GM12878 (cell line): Measurements from ENCODE around the gene TSHZ2. TPM values are rescaled to one million over a fixed set of nuclear protein-coding genes. Genes with fewer than 3 reads are reported as not detected.

Experiments used
- ATAC-seq: fragments of 200-7000 bp; cut with Tn5 transposase; 3 replicates; pipeline ENCODE4 v1.9.1; 2020; ENCODE audit warnings: mild to moderate bottlenecking, moderate library complexity
- BruUV-seq: library from RNA; stranded (reverse); fragments of 400-500 nt; replicated peaks from 2 replicates; lab custom pipeline; 2021; lab: Mats Ljungman, UMichigan
- CTCF ChIA-PET: fragments of 300-600 bp; sonication (Branson Sonifier 250); formaldehyde crosslinking; extraction: SDS; loops from one replicate; lab custom pipeline; 2021; ENCODE audit warnings: inconsistent platforms; lab: Yijun Ruan, JAX
- POLR2A ChIA-PET: fragments of 350-600 bp; formaldehyde crosslinking; extraction: SDS; loops from one replicate; lab custom pipeline; 2021; ENCODE audit warnings: inconsistent platforms; lab: Charles Lee
- RAD21 ChIA-PET: fragments of 300-600 bp; sonication (Branson Sonifier 250); formaldehyde crosslinking; loops from one replicate; lab custom pipeline; 2023; ENCODE audit warnings: antibody characterized with exemption; ENCODE audit not compliant: unreplicated experiment; lab: Charles Lee
- SMC1A ChIA-PET: fragments of 300-600 bp; sonication (Branson Sonifier 250); formaldehyde crosslinking; loops from one replicate; lab custom pipeline; 2023; ENCODE audit not compliant: unreplicated experiment, uncharacterized antibody; lab: Charles Lee
- DNase-seq: peaks from one replicate; pipeline ENCODE4 v3.0.0-alpha.2; 2011; ENCODE audit warnings: low read depth, low spot score
- FAIRE-seq: peaks from 3 replicates; lab custom pipeline; 2011; peaks lifted over from hg19 to GRCh38; lab: Jason Lieb, UNC
- H2AFZ ChIP-seq: 2 replicates; pipeline ENCODE4 v1.6.0; 2011; ENCODE audit warnings: low read depth, low read length, control low read depth; ENCODE audit not compliant: control insufficient read depth
- H3K27ac ChIP-seq: 2 replicates; pipeline ENCODE4 v1.5.1; 2011; ENCODE audit warnings: control low read depth; ENCODE audit not compliant: control insufficient read depth, insufficient read depth
- H3K27me3 ChIP-seq, 2 experiments: replicated peaks in 1 of 2; 2 replicates each; pipeline versions ENCODE4 v1.6.0 to v1.6.1; 2011; ENCODE audit warnings: low read length in 1 of 2; ENCODE audit not compliant: control insufficient read depth in 2 of 2, insufficient read depth in 2 of 2
- H3K36me3 ChIP-seq, 2 experiments: 2 replicates each; pipeline ENCODE4 v1.5.1; 2011; ENCODE audit warnings: low read length in 1 of 2; ENCODE audit not compliant: control insufficient read depth in 2 of 2, insufficient read depth in 2 of 2
- H3K4me1 ChIP-seq: 2 replicates; pipeline ENCODE4 v1.6.1; 2011; ENCODE audit warnings: mild to moderate bottlenecking, low read length, moderate library complexity, mixed read lengths; ENCODE audit not compliant: control insufficient read depth, insufficient read depth
- H3K4me2 ChIP-seq: 2 replicates; pipeline ENCODE4 v1.6.0; 2011; ENCODE audit warnings: control low read depth; ENCODE audit not compliant: control insufficient read depth, insufficient read depth
- H3K4me3 ChIP-seq: fragments of 200-600 bp; sonication (generic); 2 replicates; pipeline ENCODE4 v1.5.1; 2016
- H3K79me2 ChIP-seq: 2 replicates; pipeline ENCODE4 v1.6.0; 2011; ENCODE audit warnings: low read length; ENCODE audit not compliant: control insufficient read depth, insufficient read depth
- H3K9ac ChIP-seq: 2 replicates; pipeline ENCODE4 v1.8.0; 2011; ENCODE audit warnings: low read length, control low read depth, mixed read lengths; ENCODE audit not compliant: control insufficient read depth, insufficient read depth
- H3K9me3 ChIP-seq: replicated peaks from 3 replicates; pipeline ENCODE4 v1.5.1; 2011; ENCODE audit warnings: mild to moderate bottlenecking, low read length; ENCODE audit not compliant: control insufficient read depth, insufficient read depth
- H4K20me1 ChIP-seq: 2 replicates; pipeline ENCODE4 v1.6.0; 2011; ENCODE audit not compliant: control insufficient read depth, insufficient read depth
- JUND ChIP-seq: IDR thresholded peaks from 2 replicates; pipeline ENCODE4 v1.6.1; 2012; ENCODE audit warnings: low read depth, mild to moderate bottlenecking, low read length, improper control_type of control experiment, moderate library complexity
- NRF1 ChIP-seq: conservative IDR thresholded peaks from 2 replicates; pipeline ENCODE4 v1.6.1; 2011; ENCODE audit warnings: mild to moderate bottlenecking, low read depth, low read length, improper control_type of control experiment
- PAX5 ChIP-seq: IDR thresholded peaks from 2 replicates; pipeline ENCODE4 v1.6.1; 2011; ENCODE audit warnings: low read depth, low read length, borderline replicate concordance
- SPI1 ChIP-seq: IDR thresholded peaks from 2 replicates; pipeline ENCODE4 v1.6.1; 2011; ENCODE audit warnings: low read depth, mild to moderate bottlenecking, low read length, moderate library complexity, borderline replicate concordance; ENCODE audit not compliant: insufficient read depth
- ZNF384 ChIP-seq: IDR thresholded peaks from 2 replicates; pipeline ENCODE4 v1.6.1; 2012; ENCODE audit warnings: low read depth, mild to moderate bottlenecking, low read length, improper control_type of control experiment, borderline replicate concordance
- ZNF622 ChIP-seq: fragments of 450-650 bp; IDR thresholded peaks from 2 replicates; pipeline ENCODE4 v1.6.1; 2017; ENCODE audit warnings: mild to moderate bottlenecking, inconsistent platforms
- WGBS: methylation state at CpG from one replicate; pipeline ENCODE4 v1.1.6; 2016; ENCODE audit warnings: low lambda C conversion rate; ENCODE audit not compliant: insufficient replicate concordance, insufficient coverage; ENCODE audit errors: missing lambda C conversion rate; 5-methylcytosine and 5-hydroxymethylcytosine counted together
- in situ Hi-C: fragments of 300-500 bp; cut with MboI; formaldehyde crosslinking; loops from 9 replicates; pipeline ENCODE4 v1.14.3; 2018; ENCODE audit warnings: mixed read lengths
- intact Hi-C: fragments of 100-400 bp; cut with micrococcal nuclease; formaldehyde crosslinking; loops from one replicate; pipeline ENCODE4 v1.14.2; 2022; ENCODE audit not compliant: unreplicated experiment
- polyA plus RNA-seq, 11 experiments: library from polyadenylated mRNA; depleted of rRNA in 4 of 11; unstranded in 6 of 11; stranded (reverse) in 5 of 11; fragments of >200 nt; fragmentation: Nextera tagmentation in 4 of 11; fragmentation: Illumina TruSeq in 1 of 11; extraction: Ambion mirVana in 4 of 11; extraction: Trizol in 1 of 11; gene quantifications; 1 replicate in 1 of 11; 2 replicates in 10 of 11; pipeline versions ENCODE4 v1.2.1 to v1.2.3, GENCODE V29; 2011 to 2016; ENCODE audit warnings: inconsistent platforms in 2 of 11, missing spikeins in 2 of 11, low read depth in 1 of 11
- total RNA-seq, 4 experiments: library from RNA; depleted of rRNA in 3 of 4; stranded (reverse); fragments of >200 nt in 3 of 4; fragmentation: Illumina TruSeq in 1 of 4; extraction: Trizol in 1 of 4; gene quantifications; 2 replicates each; pipeline versions ENCODE4 v1.2.1 to v1.2.3, GENCODE V29; 2013 to 2021

Gene TSHZ2
- total and polyA plus RNA-seq, 10 of the 15 experiments (the other 5 are each of a cell fraction or from before 2014, with no cell fraction given) = 0.01 to 0.86 (median 0.13) TPM; not detected in 2

- TF ChIP-seq ZNF384 (no peak), ZNF622 (no peak)
Measured at GRCh38 chr20:53161073-53161472, 188.9 kb downstream of the TSHZ2 start (continued).

- ChIA-PET SMC1A (no interaction called here), RAD21 (interaction anchor here (0.6 kb wide), 1 partner anchor 35 kb away, joined by 3 read pairs; no protein-coding TSS in a partner anchor), CTCF (no interaction called here), POLR2A (no interaction called here)
- Histone ChIP-seq H4K20me1 (no peaks in the 10 kb centered on the region), H3K27me3 (no peaks in the 10 kb centered on the region), H3K9ac (no peak overlapping the region), H3K9me3 (peaks cover 4% of the 10 kb centered on the region; the same call in 2 of the 3 replicates), H3K4me2 (no peak overlapping the region), H3K4me3 (no peak overlapping the region), H3K36me3 (no peaks in the 10 kb centered on the region), H3K27ac (no peak overlapping the region), H2AFZ (no peak overlapping the region), H3K79me2 (no peaks in the 10 kb centered on the region), H3K4me1 (peaks cover 16% of the 10 kb centered on the region)
- in situ Hi-C loops (no loop called here), intact Hi-C loops (no loop called here)
- TF ChIP-seq NRF1 (no peak), JUND (no peak), PAX5 (0 out of 2 replicates have a peak, but pooled peaks have one; percentile 17), SPI1 (peak; percentile 83)
- no peak for DNase-seq
- FAIRE-seq = peak; percentile 73
- no TSS peak for BruUV-seq
- 30% methylated on average over 4 of the region's 4 CpGs for WGBS
- ATAC-seq = peak; percentile 34
Measured at GRCh38 chr20:53161473-53161872, 189.3 kb downstream of the TSHZ2 start.
